ENCODE data around the gene RFX1. TPM values are rescaled to one million over a fixed set of nuclear protein-coding genes. Genes with fewer than 3 reads are reported as not detected.
"Not testable (repeated sequence)": the region's sequence is repeated elsewhere in the genome, so short reads cannot be mapped to it uniquely, and the experiment has no call there.

The RFX1 gene
- total RNA-seq, 1 donor from 2014 or later, result 3.3 TPM

GRCh38 chr19:14053032-14053431, 46.9 kb upstream of the RFX1 start:
- TF ChIP-seq CTCF (IDR thresholded peaks at IDR 0.05), result no peak
- intact Hi-C loops (cut with DNase I), result no loop called here
- Histone ChIP-seq H3K27me3 (no peaks in the 10 kb centered on the region), H3K4me1 (peaks cover 0 to 5% of the 10 kb centered on the region in 2 donors), H3K9me3 (no peaks in the 10 kb centered on the region), H3K27ac (no peak overlapping the region), H3K36me3 (no peaks in the 10 kb centered on the region), H3K4me3 (no peak overlapping the region)
- no peak for DNase-seq (ENCODE audit: low spot score in 2 of 2)

- Histone ChIP-seq H3K4me3 (no peak overlapping the region), H3K27ac (no peak overlapping the region), H3K36me3 (no peaks in the 10 kb centered on the region), H3K9me3 (no peaks in the 10 kb centered on the region), H3K4me1 (no peaks in the 10 kb centered on the region), H3K27me3 (no peaks in the 10 kb centered on the region)
- TF ChIP-seq CTCF (IDR thresholded peaks at IDR 0.05), result no peak
- DNase-seq (ENCODE audit: low spot score in 2 of 2), result no peak
- intact Hi-C loops (cut with DNase I), result no loop called here
Observed at GRCh38 chr19:14052470-14052869, 46.4 kb upstream of the RFX1 start.

- Histone ChIP-seq H3K9me3 (no peaks in the 10 kb centered on the region), H3K27me3 (no peaks in the 10 kb centered on the region), H3K27ac (no peak overlapping the region), H3K4me1 (no peaks in the 10 kb centered on the region), H3K4me3 (no peak overlapping the region), H3K36me3 (no peaks in the 10 kb centered on the region)
- intact Hi-C loops (cut with DNase I), result no loop called here
- TF ChIP-seq CTCF (IDR thresholded peaks at IDR 0.05), result no peak
- DNase-seq (ENCODE audit: low spot score in 2 of 2), result no peak
Observed at GRCh38 chr19:14051980-14052379, 45.9 kb upstream of the RFX1 start.

GRCh38 chr19:14050961-14051360, 44.8 kb upstream of the RFX1 start:
- H3K27me3 ChIP-seq; H3K4me1 ChIP-seq; H3K9me3 ChIP-seq; H3K27ac ChIP-seq; H3K36me3 ChIP-seq; DNase-seq (ENCODE audit: low spot score in 2 of 2); intact Hi-C loops (cut with DNase I); H3K4me3 ChIP-seq: not testable (repeated sequence)

- no peak for DNase-seq (ENCODE audit: low spot score in 2 of 2)
- Histone ChIP-seq H3K4me3 (no peak overlapping the region), H3K9me3 (no peaks in the 10 kb centered on the region), H3K27ac (no peak overlapping the region), H3K4me1 (no peaks in the 10 kb centered on the region), H3K27me3 (no peaks in the 10 kb centered on the region), H3K36me3 (no peaks in the 10 kb centered on the region)
- intact Hi-C loops (cut with DNase I), result no loop called here
- TF ChIP-seq CTCF (IDR thresholded peaks at IDR 0.05), result no peak
Observed at GRCh38 chr19:14050512-14050911, 44.4 kb upstream of the RFX1 start.

GRCh38 chr19:14048443-14049153, 42.5 kb upstream of the RFX1 start:
- Histone ChIP-seq H3K4me3 (no peak overlapping the region), H3K27me3 (no peaks in the 10 kb centered on the region), H3K27ac (no peak overlapping the region), H3K4me1 (no peaks in the 10 kb centered on the region), H3K9me3 (no peaks in the 10 kb centered on the region), H3K36me3 (no peaks in the 10 kb centered on the region)
- intact Hi-C loops (cut with DNase I), result no loop called here
- TF ChIP-seq CTCF (IDR thresholded peaks at IDR 0.05), result peak; percentile 41 to 70 (median 63)
- no peak for DNase-seq (ENCODE audit: low spot score in 2 of 2)

- H3K4me1 ChIP-seq; H3K9me3 ChIP-seq; H3K4me3 ChIP-seq; H3K27me3 ChIP-seq; DNase-seq (ENCODE audit: low spot score in 2 of 2); H3K27ac ChIP-seq; intact Hi-C loops (cut with DNase I); H3K36me3 ChIP-seq: not testable (repeated sequence)
Observed at GRCh38 chr19:14047866-14048265, 41.7 kb upstream of the RFX1 start.
